Heart left ventricle (tissue), 13 donors: Measurements from ENCODE around the gene RBM20.

Source experiments
- POLR2A ChIP-seq, 2 donors: fragments of 450-650 bp; IDR thresholded peaks; one replicate each; pipeline ENCODE4 v1.6.1; 2017; ENCODE audit warnings: antibody characterized with exemption in 2 of 2, mild to moderate bottlenecking in 2 of 2, moderate library complexity in 2 of 2
- TF ChIP-seq, protein P1 (sequence below), 12 donors: fragments of 200-600 bp; sonication (generic) in 4 of 12; IDR thresholded peaks; one replicate each; pipeline versions ENCODE4 v1.5.0 to v1.8.0; 2018 to 2022; ENCODE audit warnings: antibody characterized with exemption in 12 of 12, mild to moderate bottlenecking in 5 of 12
- donor health status: ischemic (EF 13 %, LVEDD 7.1; RV severe dilation, severe dysfunction).
- donor health status: DM: no; HTN: yes; CAD: no.
- donor health status: DM: no; HTN: no; CAD: no.
- donor health status: ischemic (EF 25% LVEDD 6.9; RV normal size, moderate dysfunction).
- donor health status: ischemic (EF 25% LVEDD 5.7; RV mildly dilated, moderate dysfunction).
- donor health status: ischemic (EF 35%, LVEDD 5.7; RV mildly dilated, moderate dysfunction).
- donor health status: nonischemic (EF 11% LVEDD 7.7; RV severe dilation, severe dysfunction).
- donor health status: DM: yes; HTN: yes; CAD: no.
- donor health status: PGD.
- donor health status: ischemic (EF 29% LVEDD 5.4; RV normal size, mild dysfunction).
- donor health status: nonischemic (EF 23%, LVEDD 6.1; RV moderate dilation, normal function).

DNA sequence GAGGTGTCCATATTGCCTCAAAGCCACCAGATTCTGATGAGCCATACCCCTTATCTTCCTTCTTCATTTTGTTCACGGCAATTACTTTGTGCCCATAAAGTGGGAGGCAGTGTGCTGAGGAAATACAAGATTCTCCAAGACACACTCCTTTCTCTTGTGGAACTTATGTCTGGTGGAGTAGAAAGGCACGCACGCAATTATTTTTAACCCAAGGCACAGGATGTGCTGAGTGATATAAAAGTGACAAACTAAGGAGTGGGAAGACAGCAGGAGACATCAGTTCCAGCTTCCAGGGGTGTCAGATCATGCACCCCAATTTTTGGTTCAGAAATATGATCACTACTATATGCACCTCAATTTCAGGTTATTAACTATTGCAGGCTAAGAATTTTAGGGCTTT lies 132.9 kb downstream of the RBM20 start:
- TF ChIP-seq, protein P1, sequence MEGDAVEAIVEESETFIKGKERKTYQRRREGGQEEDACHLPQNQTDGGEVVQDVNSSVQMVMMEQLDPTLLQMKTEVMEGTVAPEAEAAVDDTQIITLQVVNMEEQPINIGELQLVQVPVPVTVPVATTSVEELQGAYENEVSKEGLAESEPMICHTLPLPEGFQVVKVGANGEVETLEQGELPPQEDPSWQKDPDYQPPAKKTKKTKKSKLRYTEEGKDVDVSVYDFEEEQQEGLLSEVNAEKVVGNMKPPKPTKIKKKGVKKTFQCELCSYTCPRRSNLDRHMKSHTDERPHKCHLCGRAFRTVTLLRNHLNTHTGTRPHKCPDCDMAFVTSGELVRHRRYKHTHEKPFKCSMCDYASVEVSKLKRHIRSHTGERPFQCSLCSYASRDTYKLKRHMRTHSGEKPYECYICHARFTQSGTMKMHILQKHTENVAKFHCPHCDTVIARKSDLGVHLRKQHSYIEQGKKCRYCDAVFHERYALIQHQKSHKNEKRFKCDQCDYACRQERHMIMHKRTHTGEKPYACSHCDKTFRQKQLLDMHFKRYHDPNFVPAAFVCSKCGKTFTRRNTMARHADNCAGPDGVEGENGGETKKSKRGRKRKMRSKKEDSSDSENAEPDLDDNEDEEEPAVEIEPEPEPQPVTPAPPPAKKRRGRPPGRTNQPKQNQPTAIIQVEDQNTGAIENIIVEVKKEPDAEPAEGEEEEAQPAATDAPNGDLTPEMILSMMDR (IDR thresholded peaks at IDR 0.05), result no peak
- no peak for TF ChIP-seq POLR2A (IDR thresholded peaks at IDR 0.05)
